GM19397 (cell line): ENCODE results near the gene GSC.
"Not testable (repeated sequence)": the region's sequence is repeated elsewhere in the genome, so short reads cannot be mapped to it uniquely, and the experiment has no call there.

Experiments used
- ATAC-seq: cut with Tn5 transposase; IDR thresholded peaks from one replicate; pipeline ENCODE4 v1.9.1; 2021; ENCODE audit warnings: mild to moderate bottlenecking, moderate library complexity; ENCODE audit not compliant: unreplicated experiment

The GSC gene

DNA sequence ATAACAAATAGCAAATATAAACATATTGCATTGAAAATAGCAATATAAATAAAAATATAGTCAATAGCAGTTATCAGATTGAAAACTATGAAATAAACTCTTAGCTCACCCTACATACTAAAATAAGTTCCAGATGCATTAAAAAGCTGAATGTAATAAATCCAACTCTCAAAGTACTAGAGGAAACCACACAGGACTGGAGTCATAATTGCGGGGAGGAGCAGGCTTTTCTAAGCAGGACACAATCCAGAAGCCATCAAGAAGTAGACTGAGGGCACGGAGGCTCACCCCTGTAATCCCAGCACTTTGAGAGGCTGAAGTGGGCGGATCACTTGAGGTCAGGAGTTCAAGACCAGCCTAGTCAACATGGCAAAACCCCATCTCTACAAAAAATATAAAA, 22.2 kb downstream of the GSC start:
- no peak for ATAC-seq

DNA sequence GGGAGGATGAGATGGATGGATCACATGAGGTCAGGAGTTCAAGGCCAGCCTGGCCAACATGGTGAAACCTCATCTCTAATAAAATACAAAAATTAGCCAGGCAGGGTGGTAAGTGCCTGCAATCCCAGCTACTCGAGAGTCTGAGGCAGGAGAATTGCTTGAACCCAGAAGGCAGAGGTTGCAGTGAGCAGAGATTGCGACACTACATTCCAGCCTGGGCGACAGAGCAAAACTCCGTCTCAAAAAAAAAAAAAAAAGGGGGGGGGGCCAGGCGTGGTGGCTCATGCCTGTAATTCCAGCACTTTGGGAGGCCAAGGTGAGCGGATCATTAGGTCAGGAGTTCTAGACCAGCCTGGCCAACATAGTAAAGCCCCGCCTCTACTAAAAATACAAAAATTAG, 22.8 kb downstream of the GSC start:
- not testable (repeated sequence) for ATAC-seq

DNA sequence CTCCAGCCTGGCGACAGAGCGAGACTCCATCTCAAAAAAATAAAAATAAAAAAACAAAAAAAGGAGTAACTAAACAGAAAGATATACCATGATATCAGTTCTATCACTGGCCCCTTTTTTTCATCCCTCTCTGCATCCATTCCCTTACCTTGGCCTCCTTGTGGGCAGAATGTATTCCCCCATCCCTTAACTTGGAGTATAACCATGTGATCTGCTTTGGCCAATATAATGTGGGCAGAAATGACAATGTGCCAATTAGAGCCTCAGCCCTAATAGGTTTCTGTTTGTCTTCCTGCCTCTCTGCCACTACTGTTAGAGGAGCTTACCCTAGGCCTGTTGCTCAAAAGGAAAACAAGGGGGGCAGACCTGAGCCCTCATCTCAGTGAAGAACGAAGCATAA, 23.8 kb downstream of the GSC start:
- ATAC-seq, result no peak

DNA sequence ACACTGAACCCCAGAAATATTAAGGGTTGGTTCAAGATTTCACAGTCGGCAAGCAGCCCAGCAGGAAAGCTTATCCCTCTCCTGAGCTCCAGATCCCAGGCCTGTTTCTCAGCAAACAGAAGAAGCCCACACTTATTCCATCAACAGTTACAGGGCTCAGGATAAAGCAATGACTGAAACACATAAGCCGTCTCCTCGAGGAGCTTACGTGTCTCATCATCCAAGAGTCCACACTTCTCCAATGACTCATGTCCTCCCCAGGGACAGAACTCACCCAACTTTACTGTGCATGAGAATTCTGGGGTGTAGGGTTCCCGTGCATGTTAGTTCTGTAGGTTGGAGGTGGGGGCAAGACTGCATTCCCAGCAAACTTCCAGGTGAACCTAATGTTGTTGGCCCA, 31.2 kb downstream of the GSC start:
- no peak for ATAC-seq

DNA sequence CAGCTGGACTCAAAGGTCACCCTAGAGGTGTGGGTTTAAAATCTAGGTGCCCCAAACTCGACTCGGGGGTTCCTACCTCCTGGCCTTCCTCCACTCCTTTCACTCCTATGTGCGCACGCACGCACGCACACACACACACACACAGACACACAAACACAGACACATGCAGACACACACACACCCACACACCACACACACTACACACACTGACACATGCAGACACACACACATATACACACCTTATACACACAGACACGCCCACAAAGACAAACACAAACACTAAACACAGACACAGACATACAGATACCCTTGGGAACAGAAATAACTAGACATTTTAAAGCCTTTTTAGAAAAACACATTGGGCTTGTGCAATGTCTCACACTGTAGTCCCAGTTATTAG, 31.8 kb downstream of the GSC start:
- no peak for ATAC-seq

DNA sequence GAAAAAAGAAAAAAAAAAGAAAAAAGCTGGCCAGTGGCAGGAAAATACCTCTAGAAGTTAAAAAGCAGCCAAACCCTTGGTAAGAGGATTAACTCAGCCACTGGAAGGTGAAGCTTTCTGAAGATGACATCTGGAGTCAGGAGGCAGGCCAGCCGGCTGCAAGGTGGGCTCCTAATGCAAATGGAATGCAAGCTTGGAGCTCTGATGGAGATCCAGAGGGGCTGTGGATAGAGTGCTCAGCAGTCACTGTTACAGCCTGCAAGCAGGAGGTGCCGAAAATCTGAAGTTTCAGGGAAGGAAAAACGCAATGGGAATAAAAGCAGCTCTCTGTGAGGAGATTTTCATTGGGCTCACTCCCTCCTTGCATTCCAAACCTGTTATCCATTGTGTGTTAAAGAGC, 41.0 kb downstream of the GSC start:
- no peak for ATAC-seq

DNA sequence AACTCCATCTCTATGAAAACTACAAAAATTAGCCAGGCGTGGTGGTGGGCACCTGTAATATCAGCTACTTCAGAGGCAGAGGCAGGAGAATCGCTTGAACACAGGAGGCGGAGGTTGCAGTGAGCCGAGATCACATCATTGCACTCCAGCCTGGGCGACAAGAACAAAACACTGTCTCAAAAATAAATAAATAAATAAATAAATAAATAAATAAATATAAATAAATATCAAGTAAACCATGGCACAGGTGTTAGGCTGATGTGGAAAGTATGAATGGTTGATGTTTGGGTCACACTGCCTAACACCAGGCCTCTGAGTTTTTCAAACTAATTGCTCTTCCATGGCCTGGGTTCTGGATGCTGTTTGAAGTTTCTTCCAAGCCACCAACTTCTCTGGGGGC, 41.5 kb downstream of the GSC start:
- ATAC-seq, result not testable (repeated sequence)

DNA sequence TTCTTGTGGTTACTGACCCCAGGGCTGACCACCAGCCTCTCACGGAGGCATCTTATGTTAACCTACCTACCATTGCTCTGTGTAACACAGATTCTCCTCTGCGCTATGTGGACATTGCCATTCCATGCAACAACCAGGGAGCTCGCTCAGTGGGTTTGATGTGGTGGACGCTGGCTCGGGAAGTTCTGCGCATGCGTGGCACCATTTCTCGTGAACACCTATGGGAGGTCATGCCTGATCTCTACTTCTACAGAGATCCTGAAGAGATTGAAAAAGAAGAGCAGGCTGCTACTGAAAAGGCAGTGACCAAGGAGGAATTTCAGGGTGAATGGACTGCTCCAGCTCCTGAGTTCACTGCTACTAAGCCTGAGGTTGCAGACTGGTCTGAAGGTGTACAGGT, 43.3 kb downstream of the GSC start:
- not testable (repeated sequence) for ATAC-seq

DNA sequence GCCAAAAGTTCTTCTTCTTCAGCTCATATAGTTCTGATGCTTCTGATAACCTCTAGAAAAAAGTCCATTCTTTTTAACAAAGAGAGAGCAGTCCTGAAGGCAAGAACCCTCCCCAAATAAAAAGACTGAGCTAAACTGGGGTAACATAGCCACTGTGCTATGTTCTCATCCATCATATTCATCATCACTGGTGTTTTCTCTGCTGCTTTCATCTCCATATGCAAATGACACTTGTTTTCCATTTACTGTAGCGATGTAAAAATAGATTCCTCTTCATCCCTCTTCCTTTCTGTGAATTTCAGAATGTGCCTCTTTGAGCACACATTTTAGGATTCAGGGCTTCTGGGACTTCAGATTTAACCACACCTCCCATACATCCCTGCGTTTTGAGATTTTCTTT, 44.9 kb downstream of the GSC start:
- no peak for ATAC-seq

DNA sequence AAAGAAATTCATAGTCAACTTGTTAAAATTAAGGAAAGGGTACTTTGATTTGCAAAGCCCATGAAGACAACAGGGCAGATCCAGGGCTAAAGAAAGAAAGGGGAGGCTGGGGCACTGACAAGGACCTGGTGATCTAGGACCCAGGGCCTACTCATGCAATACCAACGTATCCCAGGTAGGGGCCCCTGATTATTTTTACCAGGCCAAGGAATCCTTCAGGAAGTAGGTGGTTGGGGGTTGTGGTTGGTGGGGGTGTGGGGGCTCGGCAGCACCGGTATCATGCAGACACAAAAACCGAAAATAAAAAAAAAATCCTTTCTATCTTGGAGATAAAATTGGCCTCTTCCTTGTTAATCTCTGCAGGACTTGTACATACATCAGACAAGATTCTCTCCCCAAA, 47.5 kb downstream of the GSC start:
- no peak for ATAC-seq
